Right renal cortex interstitium (tissue), 3 donors: ENCODE data around the gene NFE2L2. TPM values are rescaled to one million over a fixed set of nuclear protein-coding genes. Genes with fewer than 3 reads are reported as not detected.
"Not testable (repeated sequence)": the region's sequence is repeated elsewhere in the genome, so short reads cannot be mapped to it uniquely, and the experiment has no call there.

Experiments
- DNase-seq, 3 donors: peaks; one replicate each; pipeline ENCODE4 v3.0.0-alpha.2; 2013; ENCODE audit warnings: low read depth in 3 of 3, low spot score in 2 of 3
- polyA plus RNA-seq, 3 donors: library from polyadenylated mRNA; unstranded; fragments of 120-200 nt; gene quantifications; one replicate each; pipeline ENCODE4 v1.2.1, GENCODE V29; 2013; ENCODE audit not compliant: insufficient read length in 3 of 3

The NFE2L2 gene
- polyA plus RNA-seq, 3 donors: 158 to 188 (median 168) TPM

DNA sequence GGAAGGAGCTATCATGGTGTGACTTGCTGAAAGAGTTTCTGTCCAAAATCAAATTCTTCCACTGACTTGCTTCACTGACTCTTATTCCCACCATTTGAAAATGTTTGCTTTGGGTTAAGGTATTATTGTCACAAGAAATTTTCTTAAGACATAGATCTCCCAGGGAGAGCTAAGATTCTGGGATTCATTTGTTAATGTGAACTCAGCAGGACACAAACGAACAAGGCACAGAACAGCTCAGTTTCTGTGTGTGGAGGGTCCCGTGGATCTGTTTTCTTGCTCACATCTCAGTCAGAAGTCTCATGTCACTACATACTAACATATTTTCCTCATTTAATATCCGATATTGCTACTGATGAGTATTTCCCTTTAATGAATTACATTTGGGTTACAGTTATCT, 60.1 kb downstream of the NFE2L2 start:
- DNase-seq: no peak

- DNase-seq: no peak
These were observed 62.6 kb downstream of the NFE2L2 start for GRCh38 chr2:177201919-177202346.

- DNase-seq: not testable (repeated sequence)
These were observed 64.1 kb downstream of the NFE2L2 start for GRCh38 chr2:177200419-177200818.

DNA sequence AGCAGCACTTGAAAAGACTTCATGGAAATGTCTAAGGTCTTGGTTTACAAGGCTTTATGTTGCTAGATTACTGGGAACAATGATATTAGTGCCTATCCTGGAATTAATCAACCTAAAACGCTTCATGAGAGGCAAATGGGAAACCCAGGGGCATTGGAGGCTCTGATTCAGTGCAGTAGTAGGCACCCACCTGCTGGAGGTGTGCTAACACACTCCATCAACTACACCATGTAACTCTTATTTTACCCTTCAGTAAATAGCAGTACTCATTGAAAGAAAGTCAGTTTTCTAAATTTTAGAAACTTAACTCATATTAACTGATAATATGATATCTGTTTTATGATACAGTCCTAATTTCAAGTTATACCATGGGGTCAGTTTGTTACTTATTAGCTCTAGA, 69.3 kb downstream of the NFE2L2 start:
- DNase-seq: no peak

DNA sequence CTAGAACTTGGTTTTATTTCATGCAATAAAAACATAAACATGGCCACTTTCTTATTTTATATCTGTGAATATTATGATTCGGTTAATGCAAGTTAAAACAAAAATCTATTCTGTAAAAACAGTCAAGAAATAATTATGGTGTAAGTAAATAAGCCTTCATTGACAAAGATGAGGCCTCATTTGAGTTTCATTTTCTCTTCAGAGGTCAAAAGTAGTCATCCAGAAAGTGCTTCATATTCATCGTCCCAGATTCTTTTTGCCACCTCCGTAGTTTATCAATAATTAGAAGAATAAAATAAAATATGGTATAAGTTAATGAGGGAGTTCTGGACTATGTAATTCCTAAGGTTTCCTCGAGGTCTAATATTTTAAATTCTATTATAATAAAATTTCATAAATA, 71.3 kb downstream of the NFE2L2 start:
- DNase-seq: no peak

DNA sequence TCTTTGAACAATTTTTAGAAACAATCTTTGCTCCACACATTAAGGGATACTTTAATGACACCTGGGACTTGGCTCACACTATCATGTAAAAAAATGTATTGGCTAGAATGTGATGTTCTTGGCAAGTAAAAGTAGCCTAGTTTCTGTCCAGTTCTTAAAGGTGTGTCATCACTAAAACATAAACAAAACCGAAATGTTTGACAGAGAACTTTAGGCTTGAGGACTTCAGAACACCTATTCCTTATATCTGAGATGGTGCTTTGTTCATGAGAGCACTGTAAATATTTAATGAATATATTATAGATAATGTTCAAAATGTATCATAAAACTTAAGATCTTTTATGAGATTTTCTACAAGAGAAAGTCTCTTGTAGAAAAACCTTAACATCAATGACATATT, 71.7 kb downstream of the NFE2L2 start:
- DNase-seq: no peak

DNA sequence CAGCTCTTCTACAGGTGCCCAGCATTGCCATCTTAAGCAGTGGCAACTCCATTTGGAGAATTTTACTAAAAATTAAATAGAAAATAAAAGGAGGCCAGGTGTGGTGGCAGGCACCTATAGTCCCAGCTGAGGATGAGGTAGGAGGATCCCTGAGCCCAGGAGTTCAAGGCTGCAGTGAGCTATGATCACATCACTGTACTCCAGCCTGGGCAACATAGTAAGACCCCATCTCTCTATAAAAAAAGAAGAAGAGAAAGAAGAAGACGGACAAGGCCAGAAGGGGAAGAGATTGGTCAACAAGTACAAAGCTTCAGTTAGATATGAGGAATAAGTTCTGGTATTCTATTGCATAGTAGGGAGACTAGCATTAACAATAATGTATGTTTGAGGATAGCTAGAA, 73.6 kb downstream of the NFE2L2 start:
- DNase-seq: no peak

DNA sequence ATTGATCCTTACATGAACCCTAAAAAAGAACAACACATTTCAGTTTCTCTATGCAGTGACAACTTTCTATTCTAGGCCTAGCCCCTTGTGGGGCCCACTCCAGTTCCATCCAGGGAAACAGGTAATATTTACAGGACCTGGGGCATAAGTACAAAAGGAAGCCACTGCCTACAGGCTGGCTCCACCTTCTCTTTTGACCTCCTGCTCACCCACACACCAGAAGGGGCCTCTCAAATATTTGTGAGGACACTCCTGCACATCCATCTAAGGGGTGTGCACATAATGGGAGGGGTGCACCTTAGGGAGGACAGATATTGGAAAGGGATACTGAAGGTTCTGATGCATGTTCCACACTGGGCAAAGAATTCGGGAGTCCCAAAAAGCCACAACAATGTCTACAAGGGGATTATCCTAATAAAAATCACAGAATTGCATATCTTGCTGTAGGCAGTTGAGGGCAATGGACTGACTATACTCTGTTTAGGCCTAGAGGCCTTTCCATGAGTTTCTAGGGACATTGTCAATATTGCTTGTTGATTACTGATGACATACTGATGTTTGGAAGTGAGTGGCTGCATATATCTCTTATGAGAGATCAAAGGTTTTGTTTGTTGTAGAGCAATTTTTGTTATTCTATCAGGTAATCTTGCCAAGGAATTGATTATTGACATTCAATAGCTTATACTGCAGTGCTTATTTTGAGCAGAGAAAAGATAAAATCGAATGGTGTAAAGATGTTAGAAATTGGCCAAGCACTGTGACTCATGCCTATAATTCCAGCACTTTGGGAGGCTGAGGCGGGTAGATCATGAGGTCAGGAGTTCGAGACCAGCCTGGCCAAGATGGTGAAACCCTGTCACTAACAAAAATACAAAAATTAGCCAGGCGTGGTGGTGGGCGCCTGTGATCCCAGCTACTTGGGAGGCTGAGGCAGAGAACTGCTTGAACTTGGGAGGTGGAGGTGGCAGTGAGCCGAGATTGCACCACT, 75.8 kb downstream of the NFE2L2 start:
- no peak for DNase-seq

- DNase-seq: no peak
These were observed 76.8 kb downstream of the NFE2L2 start for GRCh38 chr2:177187631-177188312.

DNA sequence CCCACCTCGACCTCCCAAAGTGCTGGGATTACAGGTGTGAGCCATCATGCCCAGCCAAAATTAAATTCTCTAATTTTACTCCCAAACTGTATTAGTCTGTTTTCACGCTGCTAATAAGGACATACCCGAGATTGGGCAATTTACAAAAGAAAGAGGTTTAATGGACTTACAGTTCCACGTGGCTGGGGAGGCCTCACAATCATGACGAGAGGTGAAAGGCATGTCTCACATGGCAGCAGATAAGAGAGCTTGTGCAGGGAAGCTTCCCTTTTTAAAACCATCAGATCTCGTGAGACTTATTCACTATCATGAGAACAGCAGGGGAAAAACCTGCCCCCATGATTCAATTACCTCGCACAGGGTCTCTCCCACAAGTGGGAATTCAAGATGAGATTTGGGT, 78.5 kb downstream of the NFE2L2 start:
- DNase-seq: not testable (repeated sequence)

GRCh38 chr2:177184606-177185005, 79.9 kb downstream of the NFE2L2 start:
- DNase-seq: no peak

DNA sequence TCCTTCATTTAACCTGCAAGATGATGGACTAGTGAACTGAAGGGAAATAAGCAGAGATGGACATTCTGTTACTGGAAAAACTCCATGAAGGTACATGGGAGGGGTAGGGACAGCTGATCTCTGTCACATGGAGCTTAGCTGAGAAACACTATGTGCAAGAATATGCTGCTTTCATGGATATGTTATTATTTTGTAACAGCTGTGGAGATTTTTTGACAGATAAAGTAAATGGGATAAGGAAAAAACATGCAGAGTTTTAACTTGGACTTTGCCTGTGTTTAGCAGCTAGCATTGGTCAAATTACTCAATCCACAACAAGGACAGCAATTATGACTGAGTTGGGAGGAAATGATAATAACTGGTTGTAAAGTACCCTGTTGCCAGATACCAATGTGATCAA, 80.7 kb downstream of the NFE2L2 start:
- DNase-seq: no peak

Other genes with a start within 250 kb of the NFE2L2 start
- 100 to 1,000 TPM; 739 to 769 (median 759) TPM for gene HNRNPA3, start 51.9 kb downstream of the NFE2L2 start, polyA plus RNA-seq
- 10 to 100 TPM; 47.4 to 52.8 (median 51.4) TPM for gene AGPS, start 128.0 kb upstream of the NFE2L2 start, polyA plus RNA-seq